ENCODE results near the gene PCDHGA5.
"Not testable (repeated sequence)": the region's sequence is repeated elsewhere in the genome, so short reads cannot be mapped to it uniquely, and the experiment has no call there.

PCDHGA5 gene

DNA sequence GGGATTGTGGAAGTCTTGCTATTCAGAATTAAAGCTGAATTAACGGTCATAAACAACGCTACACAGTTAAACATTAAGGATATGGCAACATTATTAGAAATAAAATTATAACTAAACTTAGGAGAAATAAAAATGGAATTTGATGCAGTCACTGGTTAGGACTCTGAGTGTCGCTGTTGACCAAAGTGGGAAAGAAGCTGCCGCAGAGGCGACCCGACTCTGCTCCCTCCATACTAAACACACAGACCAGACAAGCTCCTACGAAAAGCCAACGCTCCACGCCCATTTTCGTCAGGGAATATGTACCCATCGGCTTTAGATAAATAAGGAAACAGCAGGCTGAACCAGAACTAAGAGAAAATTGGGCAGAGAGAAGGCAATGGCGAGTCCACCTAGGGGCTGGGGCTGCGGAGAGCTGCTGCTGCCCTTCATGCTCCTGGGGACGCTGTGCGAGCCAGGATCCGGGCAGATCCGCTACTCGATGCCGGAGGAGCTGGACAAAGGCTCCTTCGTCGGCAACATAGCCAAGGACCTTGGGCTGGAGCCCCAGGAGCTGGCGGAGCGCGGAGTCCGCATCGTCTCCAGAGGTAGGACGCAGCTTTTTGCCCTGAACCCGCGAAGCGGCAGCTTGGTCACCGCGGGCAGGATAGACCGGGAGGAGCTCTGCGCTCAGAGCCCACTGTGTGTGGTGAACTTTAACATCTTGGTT lies at the start of gene PCDHGA5:
PCDHGA5 (plus strand) TSS at position 211 of the 709 bp plus-strand sequence; CDS start at position 380, 169 bp downstream.
- no peak for DNase-seq (ENCODE audit: low read depth)

DNA sequence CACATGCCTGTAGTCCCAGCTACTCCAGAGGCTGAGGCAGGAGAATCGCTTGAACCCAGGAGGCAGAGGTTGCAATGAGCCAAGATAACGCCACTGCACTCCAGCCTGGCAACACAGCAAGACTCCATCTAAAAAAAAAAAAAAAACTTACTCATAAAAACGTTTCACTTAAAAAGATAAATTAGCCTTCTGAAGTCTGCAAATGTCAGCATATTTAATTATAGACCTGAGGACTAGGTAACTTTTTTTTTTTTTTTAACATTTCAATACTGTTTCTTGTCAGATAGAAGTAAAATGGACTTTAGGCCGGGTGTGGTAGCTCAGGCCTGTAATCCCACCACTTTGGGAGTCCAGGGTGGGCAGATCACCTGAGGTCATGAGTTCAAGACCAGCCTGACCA lies 47.0 kb upstream of the PCDHGA5 start:
- not testable (repeated sequence) for DNase-seq (ENCODE audit: low read depth)

DNA sequence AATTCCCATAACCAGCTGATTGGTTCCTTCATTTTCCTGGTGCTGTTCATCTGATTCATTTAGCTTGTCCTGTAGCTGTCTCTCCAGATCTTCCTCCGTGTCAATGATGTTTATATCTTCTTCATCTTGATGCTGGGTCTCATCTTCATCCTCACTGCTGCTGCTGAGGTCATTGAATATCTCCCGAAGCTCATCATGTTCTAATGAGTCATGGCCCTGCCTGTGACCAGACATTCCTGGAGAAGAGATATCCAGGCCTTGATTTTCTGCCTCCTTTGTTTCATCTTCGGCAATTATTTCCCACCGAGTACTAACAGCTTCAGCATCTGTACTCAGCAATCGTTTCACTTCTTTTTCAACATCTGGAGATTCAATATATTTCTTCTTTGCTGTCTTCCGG lies 44.8 kb upstream of the PCDHGA5 start:
- DNase-seq (ENCODE audit: low read depth), result no peak

DNA sequence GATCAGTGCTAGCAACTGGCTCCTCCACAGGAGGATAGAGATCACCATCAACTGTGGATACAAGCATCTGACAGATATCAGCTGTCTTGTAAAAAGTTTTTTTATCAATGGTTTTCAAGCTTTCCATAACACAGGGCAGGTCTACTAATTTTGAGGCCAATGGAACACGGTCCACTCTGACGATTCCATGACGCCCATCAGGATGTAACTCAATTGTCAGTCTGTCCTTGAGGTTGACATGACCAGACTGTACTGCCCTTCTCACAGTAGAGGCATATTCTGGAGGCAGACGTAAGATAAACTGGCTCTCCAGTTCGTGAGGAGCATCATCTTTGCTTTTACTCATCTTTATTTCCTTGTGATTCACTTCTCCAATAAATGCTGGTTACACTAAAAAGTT lies 44.3 kb upstream of the PCDHGA5 start:
- DNase-seq (ENCODE audit: low read depth), result no peak

DNA sequence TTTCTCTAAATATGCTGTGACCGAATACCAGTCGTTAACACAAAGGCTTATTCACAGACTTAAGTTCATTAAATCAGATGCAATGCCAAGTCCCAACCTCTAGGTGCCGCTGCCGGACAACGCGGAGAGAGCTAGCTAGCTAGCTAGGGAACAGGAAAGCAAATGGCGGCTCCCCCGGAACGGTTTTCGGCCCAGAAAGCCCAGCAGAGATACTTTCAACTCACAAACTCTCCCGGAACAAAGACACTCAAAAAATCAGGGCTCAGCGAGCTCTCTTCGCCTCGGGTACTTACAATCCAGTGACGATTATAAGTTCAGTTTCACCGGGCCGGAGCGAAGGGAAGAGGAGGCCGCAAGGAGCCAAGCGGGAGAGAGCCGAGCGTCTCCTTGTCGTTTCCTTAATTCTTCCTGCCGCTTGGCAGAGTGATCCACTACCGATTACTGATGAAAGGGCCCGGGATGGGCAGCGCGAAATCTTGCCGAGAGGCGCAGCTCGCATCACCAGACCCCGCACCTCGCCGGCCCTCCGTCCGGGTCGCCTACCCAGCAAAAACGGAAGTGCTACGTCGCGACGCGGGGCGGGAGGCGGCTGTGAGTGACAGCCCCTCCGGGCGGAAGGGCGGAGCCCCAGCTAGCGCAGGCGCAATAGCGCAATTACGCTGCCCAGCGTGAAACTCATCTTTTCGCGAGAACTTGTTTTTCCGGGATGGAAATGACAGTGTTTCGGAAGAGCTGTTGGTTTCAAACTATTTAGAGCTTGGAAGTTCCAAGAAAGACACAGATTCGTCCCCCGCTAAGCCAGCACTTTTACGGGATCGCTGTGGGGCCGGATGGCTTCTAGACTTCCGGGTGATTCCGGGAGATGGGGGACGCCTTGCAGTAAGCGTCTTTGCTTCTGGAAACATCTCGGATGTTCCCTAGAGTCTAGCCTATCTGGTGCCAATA lies 43.5 kb upstream of the PCDHGA5 start, which contains the start of gene TAF7:
TAF7 (minus strand) TSS at position 560 of the 945 bp plus-strand sequence. CDS start 740 bp downstream, outside the sequence.
- DNase-seq (ENCODE audit: low read depth), result peak; percentile 81

DNA sequence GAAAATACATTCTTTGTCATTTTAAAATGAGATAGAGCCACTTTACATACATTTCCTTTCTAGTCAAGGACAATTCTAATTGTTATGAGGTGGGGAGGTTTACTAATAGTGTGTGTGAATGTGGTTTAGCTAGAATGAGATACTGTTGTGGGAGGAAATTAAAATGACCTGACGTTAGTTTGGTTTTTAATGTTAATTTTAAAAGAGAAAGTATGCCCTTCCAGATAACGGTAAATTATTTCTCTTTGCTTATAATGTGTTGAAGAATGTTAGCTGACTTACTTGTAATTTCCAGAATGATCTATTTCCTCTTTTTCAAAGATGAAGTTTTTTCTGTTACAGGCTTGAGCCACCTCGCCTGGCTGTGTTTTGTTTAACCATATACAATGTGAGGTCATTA lies 41.7 kb upstream of the PCDHGA5 start:
- DNase-seq (ENCODE audit: low read depth), result no peak

DNA sequence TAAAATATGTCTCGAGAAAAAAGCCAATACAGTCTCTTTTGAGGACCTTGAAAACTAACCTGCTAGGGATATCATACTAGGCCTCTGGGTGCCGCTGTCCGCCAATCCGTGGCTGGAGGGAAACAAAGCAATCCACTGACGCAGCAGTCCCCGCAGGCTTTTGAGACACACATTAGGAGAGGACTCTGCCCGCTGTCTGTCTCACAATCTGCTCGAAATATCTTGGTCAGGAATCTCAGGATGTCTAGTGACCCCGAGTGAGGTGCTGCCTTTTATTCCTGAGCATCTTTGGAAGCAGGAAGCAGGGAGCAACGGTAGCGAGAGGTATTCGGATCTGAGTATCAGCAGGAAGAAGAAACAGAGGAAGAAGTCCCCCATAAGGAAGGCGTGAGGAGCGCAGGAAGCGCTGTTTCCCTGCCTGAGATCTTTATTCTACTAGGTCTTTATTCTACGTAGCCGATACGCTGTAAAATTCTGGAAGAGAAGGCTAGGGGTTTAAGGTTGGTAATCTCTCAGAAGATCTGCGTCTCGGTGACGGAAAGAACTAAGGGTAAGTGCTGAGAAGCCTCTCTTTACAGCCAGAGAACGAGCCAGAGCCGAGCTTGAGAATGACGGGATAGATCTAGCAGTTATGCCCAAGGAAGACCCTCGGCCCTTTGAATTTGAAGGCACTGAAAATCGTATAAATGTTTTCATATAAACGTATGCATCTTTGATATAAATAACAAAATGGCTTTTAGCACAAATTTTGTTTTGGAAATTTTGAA lies 37.7 kb upstream of the PCDHGA5 start:
- peak; percentile 45 for DNase-seq (ENCODE audit: low read depth)

DNA sequence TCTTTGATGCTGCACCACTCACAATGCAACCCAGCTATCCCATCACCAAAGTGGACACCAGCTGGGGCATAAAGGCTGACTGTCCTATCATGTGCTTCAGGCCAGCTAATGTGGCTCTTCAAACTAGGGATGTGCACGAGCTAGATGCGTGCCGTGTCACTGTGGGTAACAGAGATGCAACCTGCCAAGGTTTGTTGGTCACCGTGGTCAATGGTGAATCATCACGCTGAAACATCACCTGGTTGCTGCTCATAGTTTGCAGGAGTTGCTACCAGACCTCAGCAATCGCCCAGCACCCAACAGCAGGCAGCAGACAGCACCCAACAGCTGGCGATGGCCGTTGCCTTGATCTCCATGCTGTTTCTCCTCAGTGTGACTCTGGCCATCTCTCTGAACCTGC lies 35.7 kb upstream of the PCDHGA5 start:
- DNase-seq (ENCODE audit: low read depth), result no peak

DNA sequence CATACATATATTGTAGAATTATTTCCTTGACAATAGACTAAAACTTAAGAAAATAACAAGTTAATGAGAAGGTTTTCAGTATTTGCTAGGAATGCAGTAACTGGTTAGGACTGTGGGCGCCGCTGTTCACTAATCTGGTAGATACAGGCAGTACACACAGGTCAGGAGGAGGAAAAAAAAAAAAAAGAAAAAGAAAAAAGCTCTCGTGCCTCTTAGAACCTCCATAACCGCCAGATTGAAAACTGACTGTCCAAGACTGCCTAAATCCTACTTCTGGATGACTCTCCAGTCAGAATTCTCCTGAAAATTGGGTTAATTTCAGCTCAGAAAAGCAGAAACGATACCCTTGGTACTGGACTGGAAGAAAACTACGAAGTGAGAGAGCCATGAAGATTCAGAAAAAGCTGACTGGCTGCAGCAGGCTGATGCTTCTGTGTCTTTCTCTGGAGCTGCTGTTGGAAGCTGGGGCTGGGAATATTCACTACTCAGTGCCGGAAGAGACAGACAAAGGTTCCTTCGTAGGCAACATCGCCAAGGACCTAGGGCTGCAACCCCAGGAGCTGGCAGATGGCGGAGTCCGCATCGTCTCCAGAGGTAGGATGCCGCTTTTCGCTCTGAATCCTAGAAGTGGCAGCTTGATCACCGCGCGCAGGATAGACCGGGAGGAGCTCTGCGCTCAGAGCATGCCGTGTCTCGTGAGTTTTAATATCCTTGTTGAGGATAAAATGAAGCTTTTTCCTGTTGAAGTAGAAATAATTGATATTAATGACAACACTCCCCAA lies 33.5 kb upstream of the PCDHGA5 start, which contains the start of gene PCDHGA1:
PCDHGA1 (plus strand) TSS at position 216 of the 782 bp plus-strand sequence.
- no peak for DNase-seq (ENCODE audit: low read depth)

DNA sequence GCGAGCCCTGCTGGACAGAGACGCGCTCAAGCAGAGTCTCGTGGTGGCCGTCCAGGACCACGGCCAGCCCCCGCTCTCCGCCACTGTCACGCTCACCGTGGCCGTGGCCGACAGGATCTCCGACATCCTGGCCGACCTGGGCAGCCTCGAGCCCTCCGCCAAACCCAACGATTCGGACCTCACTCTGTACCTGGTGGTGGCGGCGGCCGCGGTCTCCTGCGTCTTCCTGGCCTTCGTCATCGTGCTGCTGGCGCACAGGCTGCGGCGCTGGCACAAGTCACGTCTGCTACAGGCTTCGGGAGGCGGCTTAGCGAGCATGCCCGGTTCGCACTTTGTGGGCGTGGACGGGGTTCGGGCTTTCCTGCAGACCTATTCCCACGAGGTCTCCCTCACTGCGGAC lies 31.4 kb upstream of the PCDHGA5 start:
- DNase-seq (ENCODE audit: low read depth), result not testable (repeated sequence)

DNA sequence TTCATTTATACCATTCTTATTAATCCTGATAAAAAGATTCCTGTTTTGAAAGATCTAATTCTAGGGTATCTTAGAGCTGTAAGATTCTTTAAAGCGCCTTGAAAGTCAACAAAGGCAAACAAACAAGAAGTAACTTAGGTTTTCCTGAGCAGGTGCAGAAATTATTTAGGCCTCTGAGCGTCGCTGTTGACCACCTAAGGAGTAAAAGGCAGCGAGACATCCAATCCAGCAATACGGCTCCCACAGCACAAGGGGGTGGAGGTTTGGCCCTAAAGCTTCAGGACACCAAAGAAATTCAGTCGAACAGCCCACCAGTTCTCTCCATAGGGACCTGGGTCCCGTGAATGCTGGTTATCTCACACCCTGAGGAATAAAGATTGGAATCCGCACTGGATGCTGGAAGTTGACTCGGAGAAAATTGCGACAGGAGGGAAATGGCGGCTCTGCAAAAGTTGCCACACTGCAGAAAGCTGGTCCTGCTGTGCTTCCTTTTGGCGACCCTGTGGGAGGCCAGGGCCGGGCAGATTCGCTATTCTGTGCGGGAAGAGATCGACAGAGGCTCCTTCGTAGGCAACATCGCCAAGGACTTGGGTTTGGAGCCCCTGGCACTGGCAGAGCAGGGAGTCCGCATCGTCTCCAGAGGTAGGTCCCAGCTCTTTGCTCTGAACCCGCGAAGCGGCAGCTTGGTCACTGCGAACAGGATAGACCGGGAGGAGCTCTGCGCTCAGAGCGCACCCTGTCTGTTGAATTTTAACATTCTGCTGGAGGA lies 25.2 kb upstream of the PCDHGA5 start, which contains the start of gene PCDHGA2:
PCDHGA2 (plus strand) TSS at position 223 of the 769 bp plus-strand sequence.
- DNase-seq (ENCODE audit: low read depth), result no peak

DNA sequence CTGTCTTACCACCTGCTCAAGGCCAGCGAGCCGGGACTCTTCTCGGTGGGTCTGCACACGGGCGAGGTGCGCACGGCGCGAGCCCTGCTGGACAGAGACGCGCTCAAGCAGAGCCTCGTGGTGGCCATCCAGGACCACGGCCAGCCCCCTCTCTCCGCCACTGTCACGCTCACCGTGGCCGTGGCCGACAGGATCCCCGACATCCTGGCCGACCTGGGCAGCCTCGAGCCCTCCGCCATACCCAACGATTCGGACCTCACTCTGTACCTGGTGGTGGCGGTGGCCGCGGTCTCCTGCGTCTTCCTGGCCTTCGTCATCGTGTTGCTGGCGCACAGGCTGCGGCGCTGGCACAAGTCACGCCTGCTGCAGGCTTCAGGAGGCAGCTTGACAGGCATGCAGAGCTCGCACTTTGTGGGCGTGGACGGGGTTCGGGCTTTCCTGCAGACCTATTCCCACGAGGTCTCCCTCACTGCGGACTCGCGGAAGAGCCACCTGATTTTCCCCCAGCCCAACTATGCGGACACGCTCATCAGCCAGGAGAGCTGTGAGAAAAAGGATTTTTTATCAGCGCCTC lies 23.1 kb upstream of the PCDHGA5 start:
- DNase-seq (ENCODE audit: low read depth), result not testable (repeated sequence)

DNA sequence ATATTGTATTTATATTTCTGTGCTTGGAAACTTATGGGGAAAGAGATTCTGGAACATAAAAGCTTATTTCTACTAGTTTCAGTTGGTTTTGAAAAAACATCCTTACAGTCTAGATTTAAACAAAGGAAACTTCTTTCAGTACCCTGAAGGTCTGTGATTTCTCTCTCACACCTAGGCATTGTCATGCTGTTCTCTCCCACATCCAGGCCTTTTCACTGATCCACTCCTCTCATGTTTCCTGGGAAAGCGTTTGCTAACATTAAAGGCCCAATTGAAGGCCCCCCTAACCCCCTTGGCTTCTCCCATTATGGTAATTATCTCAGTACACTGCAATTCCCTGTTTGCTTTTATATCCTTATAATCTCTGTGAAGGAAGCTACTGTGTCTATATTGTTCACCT lies 21.2 kb upstream of the PCDHGA5 start:
- no peak for DNase-seq (ENCODE audit: low read depth)

DNA sequence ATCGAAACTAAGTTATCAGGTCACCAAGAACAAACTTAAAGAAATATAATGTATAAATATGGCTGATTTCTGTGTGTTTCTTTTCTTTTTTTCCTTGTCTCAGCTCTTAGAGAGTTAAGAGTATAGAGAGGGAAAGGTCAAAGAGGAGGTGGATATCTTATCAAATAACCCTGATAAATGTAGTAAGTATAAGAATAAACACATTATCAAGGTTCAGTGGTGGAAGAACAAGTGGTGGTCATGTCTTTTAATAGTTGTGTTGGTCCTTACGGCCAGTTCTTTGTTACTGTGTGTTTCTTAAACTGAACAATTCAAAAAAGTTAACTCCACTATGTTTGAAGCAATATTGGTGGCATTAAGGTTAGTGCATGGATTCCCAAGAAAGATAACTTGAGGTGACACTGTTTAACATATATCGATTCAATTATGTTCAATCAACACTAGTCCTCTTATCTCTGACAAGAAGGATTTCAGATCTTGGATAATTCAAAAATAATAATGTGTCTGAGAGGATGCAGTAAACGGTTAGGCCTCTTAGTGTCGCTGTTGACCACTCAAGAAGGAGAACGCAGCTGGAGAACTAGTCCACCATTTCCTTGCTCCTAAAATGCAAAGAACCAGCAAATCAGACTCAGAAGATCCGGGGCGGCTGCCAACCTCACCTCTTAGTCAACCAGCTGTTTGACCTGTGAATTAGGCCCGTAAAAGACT lies 20.6 kb upstream of the PCDHGA5 start, which contains the start of gene PCDHGA3:
PCDHGA3 (plus strand) TSS at position 588 of the 711 bp plus-strand sequence. CDS start 205 bp downstream, outside the sequence.
- DNase-seq (ENCODE audit: low read depth), result no peak

DNA sequence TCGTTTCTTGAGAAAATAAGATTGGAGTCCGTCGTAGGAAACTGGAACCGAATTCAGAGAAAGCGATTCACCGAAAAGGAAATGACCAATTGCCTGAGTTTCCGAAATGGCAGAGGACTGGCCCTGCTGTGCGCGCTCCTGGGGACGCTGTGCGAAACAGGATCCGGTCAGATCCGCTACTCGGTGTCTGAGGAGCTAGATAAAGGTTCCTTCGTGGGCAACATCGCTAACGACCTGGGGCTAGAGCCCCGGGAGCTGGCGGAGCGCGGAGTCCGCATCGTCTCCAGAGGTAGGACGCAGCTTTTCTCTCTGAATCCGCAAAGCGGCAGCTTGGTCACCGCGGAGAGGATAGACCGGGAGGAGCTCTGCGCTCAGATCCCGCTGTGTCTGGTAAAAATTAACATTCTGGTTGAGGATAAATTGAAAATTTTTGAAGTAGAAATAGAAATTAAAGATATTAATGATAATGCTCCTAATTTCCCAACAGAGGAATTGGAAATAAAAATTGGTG lies 20.0 kb upstream of the PCDHGA5 start:
- DNase-seq (ENCODE audit: low read depth), result no peak

DNA sequence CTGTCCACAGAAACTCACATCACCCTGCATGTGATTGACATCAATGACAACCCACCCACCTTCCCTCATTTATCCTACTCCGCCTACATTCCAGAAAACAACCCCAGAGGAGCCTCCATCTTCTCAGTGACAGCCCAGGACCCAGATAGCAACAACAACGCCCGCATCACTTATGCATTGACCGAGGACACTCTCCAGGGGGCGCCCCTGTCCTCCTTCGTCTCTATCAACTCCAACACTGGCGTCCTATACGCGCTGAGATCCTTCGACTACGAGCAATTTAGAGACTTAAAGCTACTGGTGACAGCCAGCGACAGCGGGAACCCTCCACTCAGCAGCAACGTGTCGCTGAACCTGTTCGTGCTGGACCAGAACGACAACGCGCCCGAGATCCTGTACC lies 18.6 kb upstream of the PCDHGA5 start:
- DNase-seq (ENCODE audit: low read depth), result no peak

DNA sequence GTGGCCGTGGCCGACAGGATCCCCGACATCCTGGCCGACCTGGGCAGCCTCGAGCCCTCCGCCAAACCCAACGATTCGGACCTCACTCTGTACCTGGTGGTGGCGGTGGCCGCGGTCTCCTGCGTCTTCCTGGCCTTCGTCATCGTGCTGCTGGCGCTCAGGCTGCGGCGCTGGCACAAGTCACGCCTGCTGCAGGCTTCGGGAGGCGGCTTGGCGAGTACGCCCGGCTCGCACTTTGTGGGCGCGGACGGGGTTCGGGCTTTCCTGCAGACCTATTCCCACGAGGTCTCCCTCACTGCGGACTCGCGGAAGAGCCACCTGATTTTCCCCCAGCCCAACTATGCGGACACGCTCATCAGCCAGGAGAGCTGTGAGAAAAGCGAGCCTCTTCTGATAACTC lies 17.9 kb upstream of the PCDHGA5 start:
- not testable (repeated sequence) for DNase-seq (ENCODE audit: low read depth)

DNA sequence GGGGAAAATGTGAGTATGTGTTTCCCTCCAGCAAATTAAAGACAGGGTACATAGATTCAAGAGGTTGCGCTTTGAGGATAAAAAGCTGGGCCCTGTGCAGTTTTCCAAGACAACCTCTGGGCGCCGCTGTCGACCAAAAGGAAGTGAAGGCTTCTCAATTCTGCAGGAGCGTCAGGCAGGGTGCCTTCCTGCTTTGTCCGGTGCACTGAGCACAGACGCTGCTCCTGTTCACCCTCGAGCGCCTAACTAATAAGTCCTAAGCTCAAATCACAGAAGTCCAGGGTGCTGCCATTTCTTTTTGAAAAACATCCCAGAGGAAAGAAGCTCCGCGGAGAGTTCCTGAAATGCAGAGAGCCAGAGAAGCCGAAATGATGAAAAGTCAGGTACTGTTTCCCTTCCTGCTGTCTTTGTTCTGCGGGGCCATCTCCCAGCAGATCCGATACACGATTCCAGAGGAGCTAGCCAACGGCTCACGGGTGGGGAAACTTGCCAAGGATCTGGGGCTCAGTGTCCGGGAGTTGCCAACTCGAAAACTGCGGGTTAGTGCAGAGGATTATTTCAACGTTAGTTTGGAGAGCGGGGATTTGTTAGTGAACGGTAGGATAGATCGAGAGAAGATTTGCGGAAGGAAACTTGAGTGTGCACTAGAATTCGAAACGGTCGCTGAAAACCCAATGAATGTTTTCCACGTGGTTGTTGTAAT lies 13.9 kb upstream of the PCDHGA5 start, which contains the start of gene PCDHGB1:
PCDHGB1 (plus strand) TSS at position 183 of the 703 bp plus-strand sequence; CDS start at position 345, 162 bp downstream.
- no peak for DNase-seq (ENCODE audit: low read depth)

All from stimulated activated CD8-positive, alpha-beta memory T cell treated with anti-CD3 and anti-CD28 coated beads, Interleukin-15, amount 100 ng/mL, for 1 hour (primary cell).